PC-9 (cell line): ENCODE measurements around the gene CC2D2A. TPM values are rescaled to one million over a fixed set of nuclear protein-coding genes. Genes with fewer than 3 reads are reported as not detected.

Experiments used
- BruUV-seq: library from RNA; stranded (reverse); fragments of 400-500 nt; replicated peaks from 2 replicates; lab custom pipeline; 2021; lab: Mats Ljungman, UMichigan
- CTCF ChIA-PET: fragments of 300-600 bp; sonication (Branson Sonifier 250); formaldehyde crosslinking; loops from one replicate; lab custom pipeline; 2022; ENCODE audit warnings: antibody characterized with exemption; lab: Charles Lee
- POLR2A ChIA-PET: fragments of 300-600 bp; sonication (Branson Sonifier 250); formaldehyde crosslinking; loops from one replicate; lab custom pipeline; 2022; ENCODE audit warnings: antibody characterized with exemption; ENCODE audit not compliant: unreplicated experiment; lab: Charles Lee
- DNase-seq, 2 experiments: peaks; one replicate each; pipeline versions ENCODE4 v3.0.0 to v3.0.0-alpha.2; 2015 to 2022; ENCODE audit warnings: mixed read lengths in 1 of 2
- H2AFZ ChIP-seq: fragments of 200-600 bp; sonication (generic); 2 replicates; pipeline ENCODE4 v1.8.1; 2017; ENCODE audit warnings: antibody characterized with exemption
- H3F3A ChIP-seq: fragments of 200-600 bp; sonication (generic); 2 replicates; pipeline ENCODE4 v1.8.1; 2017; ENCODE audit warnings: antibody characterized with exemption, mild to moderate bottlenecking, low read depth; ENCODE audit not compliant: insufficient read depth
- H3K27ac ChIP-seq: fragments of 200-600 bp; sonication (generic); 2 replicates; pipeline ENCODE4 v1.6.1; 2016; ENCODE audit warnings: mixed run types
- H3K27me3 ChIP-seq: fragments of 200-600 bp; sonication (generic); 2 replicates; pipeline ENCODE4 v1.6.1; 2016; ENCODE audit warnings: low read depth, mixed run types; ENCODE audit not compliant: insufficient read depth
- H3K36me3 ChIP-seq: fragments of 200-600 bp; sonication (generic); 2 replicates; pipeline ENCODE4 v1.6.1; 2016; ENCODE audit warnings: low read depth, mixed run types
- H3K4me1 ChIP-seq: fragments of 200-600 bp; sonication (generic); replicated peaks from 2 replicates; pipeline ENCODE4 v1.6.1; 2016; ENCODE audit warnings: mixed run types; ENCODE audit not compliant: insufficient read depth
- H3K4me2 ChIP-seq: fragments of 200-600 bp; sonication (generic); 2 replicates; pipeline ENCODE4 v1.6.1; 2017; ENCODE audit warnings: mixed run types
- H3K4me3 ChIP-seq: fragments of 200-600 bp; sonication (generic); 2 replicates; pipeline ENCODE4 v1.6.1; 2016; ENCODE audit warnings: mixed run types
- H3K79me2 ChIP-seq: fragments of 200-600 bp; sonication (generic); 2 replicates; pipeline ENCODE4 v1.6.1; 2017; ENCODE audit warnings: low read depth, mixed run types
- H3K9me2 ChIP-seq: fragments of 200-600 bp; sonication (generic); 2 replicates; pipeline ENCODE4 v1.8.1; 2017; ENCODE audit warnings: mild to moderate bottlenecking; ENCODE audit not compliant: insufficient read depth
- H3K9me3 ChIP-seq: fragments of 200-600 bp; sonication (generic); 2 replicates; pipeline ENCODE4 v1.8.1; 2016; ENCODE audit warnings: low read depth; ENCODE audit not compliant: insufficient read depth
- H4K20me1 ChIP-seq: fragments of 200-600 bp; sonication (generic); 2 replicates; pipeline ENCODE4 v1.8.1; 2017; ENCODE audit not compliant: insufficient read depth
- EZH2 ChIP-seq: fragments of 200-600 bp; sonication (generic); IDR thresholded peaks from 2 replicates; pipeline ENCODE4 v1.8.0; 2017; ENCODE audit warnings: antibody characterized with exemption, low read depth
- intact Hi-C: fragments of 100-400 bp; cut with micrococcal nuclease; formaldehyde crosslinking; loops from one replicate; pipeline ENCODE4 v1.10.0; 2022; ENCODE audit not compliant: unreplicated experiment
- total RNA-seq: library from RNA; stranded (reverse); gene quantifications from 2 replicates; pipeline ENCODE4 v1.2.3, GENCODE V29; 2021
- TF ChIP-seq, protein P1 (sequence below): fragments of 200-600 bp; sonication (generic); conservative IDR thresholded peaks from 2 replicates; pipeline ENCODE4 v1.6.1; 2017; ENCODE audit warnings: mixed run types, antibody characterized with exemption, mild to moderate bottlenecking, moderate library complexity

Gene CC2D2A
- total RNA-seq, 1 experiment from 2014 or later, result 6.9 TPM

- intact Hi-C loops, result no loop called here
- ChIA-PET CTCF (no interaction called here), POLR2A (no interaction called here)
- TF ChIP-seq, protein P1, sequence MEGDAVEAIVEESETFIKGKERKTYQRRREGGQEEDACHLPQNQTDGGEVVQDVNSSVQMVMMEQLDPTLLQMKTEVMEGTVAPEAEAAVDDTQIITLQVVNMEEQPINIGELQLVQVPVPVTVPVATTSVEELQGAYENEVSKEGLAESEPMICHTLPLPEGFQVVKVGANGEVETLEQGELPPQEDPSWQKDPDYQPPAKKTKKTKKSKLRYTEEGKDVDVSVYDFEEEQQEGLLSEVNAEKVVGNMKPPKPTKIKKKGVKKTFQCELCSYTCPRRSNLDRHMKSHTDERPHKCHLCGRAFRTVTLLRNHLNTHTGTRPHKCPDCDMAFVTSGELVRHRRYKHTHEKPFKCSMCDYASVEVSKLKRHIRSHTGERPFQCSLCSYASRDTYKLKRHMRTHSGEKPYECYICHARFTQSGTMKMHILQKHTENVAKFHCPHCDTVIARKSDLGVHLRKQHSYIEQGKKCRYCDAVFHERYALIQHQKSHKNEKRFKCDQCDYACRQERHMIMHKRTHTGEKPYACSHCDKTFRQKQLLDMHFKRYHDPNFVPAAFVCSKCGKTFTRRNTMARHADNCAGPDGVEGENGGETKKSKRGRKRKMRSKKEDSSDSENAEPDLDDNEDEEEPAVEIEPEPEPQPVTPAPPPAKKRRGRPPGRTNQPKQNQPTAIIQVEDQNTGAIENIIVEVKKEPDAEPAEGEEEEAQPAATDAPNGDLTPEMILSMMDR, result no peak
- TF ChIP-seq EZH2, result no peak
- Histone ChIP-seq H3K36me3 (no peaks in the 10 kb centered on the region), H3K4me2 (no peak overlapping the region), H3K9me2 (no peaks in the 10 kb centered on the region), H3K4me1 (no peaks in the 10 kb centered on the region), H3K79me2 (no peaks in the 10 kb centered on the region), H4K20me1 (no peaks in the 10 kb centered on the region), H3F3A (no peaks in the 10 kb centered on the region), H3K4me3 (no peak overlapping the region), H3K27ac (no peak overlapping the region), H2AFZ (no peak overlapping the region), H3K9me3 (no peaks in the 10 kb centered on the region), H3K27me3 (no peaks in the 10 kb centered on the region)
- DNase-seq, result no peak
- no TSS peak for BruUV-seq
Observed at GRCh38 chr4:15535599-15535998, 65.9 kb downstream of the CC2D2A start.

DNA sequence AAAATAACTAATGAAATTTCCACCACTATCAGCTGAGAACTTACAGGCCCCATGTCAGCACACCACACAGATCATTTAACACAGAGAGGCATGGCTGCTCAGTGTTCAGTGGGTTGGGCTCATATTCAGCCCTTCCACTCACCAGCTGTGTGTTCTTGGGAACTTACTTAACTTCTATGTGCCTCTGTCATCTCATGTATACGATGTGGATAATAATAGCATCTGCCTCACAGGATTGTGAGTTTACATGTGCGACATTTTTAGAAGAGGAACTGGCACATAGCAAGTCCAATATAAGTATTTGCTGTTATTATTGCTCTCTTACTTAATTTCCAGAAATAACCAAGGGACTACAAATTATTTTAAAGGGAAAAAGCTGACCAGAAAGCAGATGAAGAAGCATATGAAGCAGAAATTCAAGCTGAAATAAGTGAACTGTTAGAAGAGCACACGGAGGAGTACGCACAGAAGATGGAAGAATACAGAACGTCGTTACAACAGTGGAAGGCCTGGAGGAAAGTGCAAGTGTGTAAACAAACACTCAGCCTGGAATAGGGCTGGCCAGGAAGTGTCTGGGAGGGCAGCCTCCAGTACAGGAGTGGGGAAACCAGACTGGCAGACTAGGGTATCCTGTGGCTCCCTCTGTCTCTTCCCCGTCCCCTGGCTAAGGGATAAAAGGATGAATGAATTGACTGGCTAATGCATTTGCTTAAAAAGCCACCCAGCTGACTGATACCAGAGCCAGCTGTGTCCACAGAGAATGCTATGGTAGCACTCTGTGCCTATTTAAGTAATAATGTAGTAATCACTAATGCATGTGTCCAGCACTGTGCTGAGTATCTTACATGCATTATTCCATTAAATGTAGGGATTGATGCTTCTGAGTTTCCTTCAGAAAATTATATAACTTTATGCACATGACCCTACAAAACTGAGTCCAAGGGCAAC is 67.1 kb downstream of the CC2D2A start:
- Histone ChIP-seq H2AFZ (no peak overlapping the region), H3K36me3 (no peaks in the 10 kb centered on the region), H4K20me1 (no peaks in the 10 kb centered on the region), H3K9me2 (no peaks in the 10 kb centered on the region), H3F3A (no peaks in the 10 kb centered on the region), H3K27ac (no peak overlapping the region), H3K4me2 (no peak overlapping the region), H3K79me2 (no peaks in the 10 kb centered on the region), H3K9me3 (no peaks in the 10 kb centered on the region), H3K27me3 (no peaks in the 10 kb centered on the region), H3K4me3 (no peak overlapping the region), H3K4me1 (no peaks in the 10 kb centered on the region)
- TF ChIP-seq, protein P1, result no peak
- TF ChIP-seq EZH2, result no peak
- intact Hi-C loops, result no loop called here
- ChIA-PET CTCF (no interaction called here), POLR2A (no interaction called here)
- no peak for DNase-seq
- no TSS peak for BruUV-seq

GRCh38 chr4:15541941-15542340 is 72.3 kb downstream of the CC2D2A start:
- Histone ChIP-seq H3K79me2 (no peaks in the 10 kb centered on the region), H3F3A (no peaks in the 10 kb centered on the region), H4K20me1 (no peaks in the 10 kb centered on the region), H3K27ac (no peak overlapping the region), H3K27me3 (no peaks in the 10 kb centered on the region), H3K4me2 (no peak overlapping the region), H3K4me3 (no peak overlapping the region), H3K4me1 (no peaks in the 10 kb centered on the region), H3K9me3 (no peaks in the 10 kb centered on the region), H3K9me2 (no peaks in the 10 kb centered on the region), H2AFZ (no peak overlapping the region), H3K36me3 (no peaks in the 10 kb centered on the region)
- no peak for DNase-seq
- intact Hi-C loops, result no loop called here
- CTCF ChIA-PET, result no interaction called here
- TF ChIP-seq, protein P1, result no peak
- TF ChIP-seq EZH2, result no peak
- no TSS peak for BruUV-seq
- POLR2A ChIA-PET, result no interaction called here
